ENCODE results near the gene PMFBP1.

The PMFBP1 gene

GRCh38 chr16:72131036-72131435 is 40.9 kb downstream of the PMFBP1 start:
- DNase-seq (ENCODE audit: low read depth), result no peak

- DNase-seq (ENCODE audit: low read depth), result no peak
Observed at GRCh38 chr16:72129976-72130656, 41.8 kb downstream of the PMFBP1 start.

GRCh38 chr16:72128701-72129100 is 43.3 kb downstream of the PMFBP1 start:
- no peak for DNase-seq (ENCODE audit: low read depth)

- DNase-seq (ENCODE audit: low read depth), result no peak
Observed at GRCh38 chr16:72126429-72126765, 45.6 kb downstream of the PMFBP1 start.

- no peak for DNase-seq (ENCODE audit: low read depth)
Observed at GRCh38 chr16:72125635-72126428, 46.1 kb downstream of the PMFBP1 start.

GRCh38 chr16:72124761-72125634 is 47.0 kb downstream of the PMFBP1 start:
- no peak for DNase-seq (ENCODE audit: low read depth)

- no peak for DNase-seq (ENCODE audit: low read depth)
Observed at GRCh38 chr16:72124148-72124547, 47.8 kb downstream of the PMFBP1 start.

GRCh38 chr16:72123426-72123825 is 48.5 kb downstream of the PMFBP1 start:
- DNase-seq (ENCODE audit: low read depth), result no peak

- no peak for DNase-seq (ENCODE audit: low read depth)
Observed at GRCh38 chr16:72122916-72123315, 49.0 kb downstream of the PMFBP1 start.

GRCh38 chr16:72122308-72122707 is 49.6 kb downstream of the PMFBP1 start:
- no peak for DNase-seq (ENCODE audit: low read depth)

- no peak for DNase-seq (ENCODE audit: low read depth)
Observed at GRCh38 chr16:72120026-72120425, 51.9 kb downstream of the PMFBP1 start.

GRCh38 chr16:72113616-72113945 is 58.4 kb downstream of the PMFBP1 start:
- DNase-seq (ENCODE audit: low read depth), result no peak

GRCh38 chr16:72112906-72113615 is 58.9 kb downstream of the PMFBP1 start:
- DNase-seq (ENCODE audit: low read depth), result no peak

GRCh38 chr16:72112452-72112792 is 59.5 kb downstream of the PMFBP1 start:
- DNase-seq (ENCODE audit: low read depth), result no peak

- no peak for DNase-seq (ENCODE audit: low read depth)
Observed at GRCh38 chr16:72111657-72112451, 60.1 kb downstream of the PMFBP1 start.

GRCh38 chr16:72110662-72111615 is 61.0 kb downstream of the PMFBP1 start:
- DNase-seq (ENCODE audit: low read depth), result no peak

GRCh38 chr16:72109966-72110530 is 61.9 kb downstream of the PMFBP1 start:
- no peak for DNase-seq (ENCODE audit: low read depth)

GRCh38 chr16:72109300-72109699 is 62.7 kb downstream of the PMFBP1 start:
- DNase-seq (ENCODE audit: low read depth), result no peak

GRCh38 chr16:72108353-72109102 is 63.4 kb downstream of the PMFBP1 start:
- no peak for DNase-seq (ENCODE audit: low read depth)

Data from GM04503 (cell line).